NCI-H69 (cell line): ENCODE results near the gene GRIP1.
"Not testable (repeated sequence)": the region's sequence is repeated elsewhere in the genome, so short reads cannot be mapped to it uniquely, and the experiment has no call there.

Experiments
- DNase-seq: peaks from one replicate; lab custom pipeline; 2025; lab: John Stamatoyannopoulos, UW

GRIP1 gene

GRCh38 chr12:66516561-66516960 is 162.3 kb downstream of the GRIP1 start:
- no peak for DNase-seq

DNA sequence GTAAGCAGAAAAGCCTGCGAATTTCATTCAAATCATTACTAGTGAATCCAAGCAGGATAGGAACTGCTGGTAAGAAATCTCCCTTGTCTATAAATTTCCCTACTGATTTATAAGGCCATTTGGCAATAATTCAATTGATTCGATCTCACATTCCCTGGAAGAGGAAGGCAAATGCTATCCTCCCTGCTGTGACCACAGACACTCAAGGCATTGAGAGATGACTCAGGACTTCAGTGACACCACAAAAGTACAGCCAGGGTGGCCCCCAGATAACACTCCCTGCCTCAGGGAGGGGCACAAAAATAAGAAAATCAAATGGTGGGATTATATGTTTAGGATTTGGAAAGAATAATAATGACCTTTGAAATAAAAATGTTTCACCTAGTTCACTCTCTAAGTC is 162.7 kb downstream of the GRIP1 start:
- no peak for DNase-seq

- DNase-seq = no peak
Observed at GRCh38 chr12:66514581-66514980, 164.3 kb downstream of the GRIP1 start.

- no peak for DNase-seq
Observed at GRCh38 chr12:66508025-66508424, 170.9 kb downstream of the GRIP1 start.

DNA sequence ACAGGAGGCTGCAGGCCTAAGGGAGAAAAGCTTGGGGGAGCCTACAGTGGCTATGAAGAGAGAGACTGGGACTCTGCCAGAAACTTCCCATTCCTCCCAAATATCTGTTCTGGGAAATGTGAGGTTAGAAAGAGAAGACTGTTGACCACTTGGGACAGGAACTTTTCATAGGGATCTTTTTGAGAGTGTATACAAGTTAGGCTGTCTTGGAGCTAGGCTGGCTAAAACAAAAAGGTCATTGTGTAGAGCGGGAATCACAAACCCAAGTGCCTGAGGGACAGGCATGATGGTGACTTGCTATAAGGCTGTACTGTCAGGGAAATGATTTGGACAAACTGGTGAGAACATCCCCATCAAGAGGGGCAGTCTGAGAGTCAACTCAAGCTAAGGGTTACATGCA is 175.1 kb downstream of the GRIP1 start:
- no peak for DNase-seq

DNA sequence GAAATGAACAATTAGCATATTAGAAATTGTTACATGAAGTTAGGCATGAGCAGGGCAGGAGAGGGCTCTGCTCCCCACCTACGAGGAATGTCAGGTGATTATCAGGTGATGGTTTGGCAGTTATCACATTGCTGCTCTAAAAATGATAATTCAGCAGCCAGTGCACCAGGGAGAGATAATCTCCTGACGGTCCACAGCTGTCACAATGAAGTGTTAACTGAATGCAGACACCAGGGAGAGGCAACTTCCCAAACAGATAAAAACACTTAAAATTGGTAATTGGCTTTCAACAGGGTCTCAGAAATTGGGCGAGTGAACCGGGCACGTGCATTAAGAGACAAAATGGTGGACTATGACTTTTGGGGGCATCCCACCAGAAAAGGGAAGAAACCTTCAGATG is 176.0 kb downstream of the GRIP1 start:
- no peak for DNase-seq

DNA sequence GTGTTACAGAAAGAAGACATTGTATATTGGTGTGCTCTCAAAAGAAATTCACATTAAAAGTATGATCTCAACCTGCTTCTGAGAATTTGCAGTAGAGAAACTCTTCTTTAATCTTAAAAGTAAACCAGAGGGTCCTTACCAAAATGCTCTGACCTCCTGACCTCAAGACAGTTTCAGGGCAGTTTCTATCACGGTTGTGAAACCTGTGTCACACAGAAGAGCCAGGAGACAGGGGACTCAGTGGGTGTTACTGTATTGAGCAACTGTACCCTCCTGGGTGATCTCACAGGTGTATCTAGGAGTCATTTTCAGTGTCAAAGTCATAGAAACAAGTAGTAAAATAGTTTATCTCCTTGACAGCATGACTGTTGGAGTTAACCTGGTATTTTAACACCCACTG is 178.0 kb downstream of the GRIP1 start:
- DNase-seq = no peak

DNA sequence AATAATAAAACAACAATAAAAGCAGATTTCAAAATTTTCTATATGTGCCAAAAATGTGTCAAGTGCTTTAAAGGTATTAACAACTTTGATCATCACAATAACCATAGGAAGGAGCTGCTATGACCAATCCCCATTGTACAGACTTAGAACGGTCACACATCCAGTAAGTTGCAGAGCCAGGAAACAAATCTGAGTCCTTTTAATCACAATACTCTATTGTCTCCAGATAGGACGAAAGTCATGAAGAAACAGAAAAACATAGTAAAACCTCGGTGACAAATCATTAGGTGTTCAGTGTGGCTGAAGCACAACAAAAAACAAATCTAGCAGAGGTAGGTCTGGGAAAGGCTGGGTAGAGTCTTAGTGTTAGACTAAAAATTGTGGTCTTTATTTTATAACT is 178.8 kb downstream of the GRIP1 start:
- no peak for DNase-seq

DNA sequence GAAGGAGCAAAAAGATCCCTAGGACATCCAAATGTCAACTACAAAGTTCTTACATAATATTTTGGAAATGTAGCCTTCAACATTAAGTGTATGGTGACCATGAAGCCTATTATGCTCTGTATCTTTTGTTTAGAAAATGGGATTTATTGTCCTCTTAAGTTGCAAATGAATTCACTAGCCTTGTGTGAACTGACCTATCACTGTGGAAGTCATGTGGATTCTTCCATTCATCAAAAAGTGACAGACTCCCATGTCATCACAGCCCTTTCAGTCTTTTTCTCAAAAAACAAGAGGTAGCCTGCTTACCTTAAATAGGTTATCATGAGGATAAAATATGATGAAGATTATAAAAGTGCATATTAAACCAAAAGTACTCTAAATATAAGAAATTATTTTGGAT is 179.9 kb downstream of the GRIP1 start:
- no peak for DNase-seq

DNA sequence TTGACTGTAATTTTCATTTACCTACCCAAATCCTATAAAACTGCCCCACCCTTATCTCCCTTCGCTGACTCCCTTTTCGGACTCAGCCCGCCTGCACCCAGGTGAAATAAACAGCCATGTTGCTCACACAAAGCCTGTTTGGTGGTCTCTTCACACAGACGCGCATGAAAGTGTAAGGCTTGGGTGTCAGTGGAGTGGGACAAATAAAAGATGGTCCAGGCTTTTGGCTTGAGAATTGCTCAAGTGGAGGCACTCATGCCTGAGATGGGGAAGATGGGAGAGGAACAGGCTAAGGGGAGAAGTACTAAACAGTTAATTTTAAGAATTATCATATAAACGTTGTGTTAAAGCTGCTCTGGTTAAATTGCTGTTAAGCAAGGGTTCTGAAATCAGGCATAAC is 180.8 kb downstream of the GRIP1 start:
- not testable (repeated sequence) for DNase-seq

- DNase-seq = peak; percentile 60
Observed at GRCh38 chr12:66497008-66497897, 181.6 kb downstream of the GRIP1 start.

DNA sequence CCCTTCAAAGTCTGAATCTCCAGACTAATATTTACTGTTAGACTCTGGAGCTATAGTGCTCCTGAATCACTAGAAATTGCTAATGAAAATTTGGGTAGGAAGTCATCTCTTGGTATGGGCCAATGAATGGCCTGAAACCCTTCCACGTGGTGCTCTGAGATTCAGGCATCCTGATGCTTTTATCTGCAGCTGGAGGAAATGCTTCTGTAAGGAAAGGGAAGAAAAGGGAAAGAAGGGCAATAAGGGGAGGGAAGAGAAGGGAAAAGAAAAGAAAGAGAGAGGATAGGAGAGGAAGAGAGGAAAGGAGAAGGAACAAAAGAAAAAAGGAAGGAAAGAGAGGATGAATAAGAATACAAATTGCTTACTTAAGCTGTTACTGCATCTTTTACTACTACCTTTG is 182.3 kb downstream of the GRIP1 start:
- no peak for DNase-seq

- no peak for DNase-seq
Observed at GRCh38 chr12:66495709-66496108, 183.2 kb downstream of the GRIP1 start.

GRCh38 chr12:66493819-66494218 is 185.1 kb downstream of the GRIP1 start:
- DNase-seq = no peak

- no peak for DNase-seq
Observed at GRCh38 chr12:66491853-66492252, 187.0 kb downstream of the GRIP1 start.

GRCh38 chr12:66482351-66483203 is 196.3 kb downstream of the GRIP1 start:
- peak; percentile 68 for DNase-seq

DNA sequence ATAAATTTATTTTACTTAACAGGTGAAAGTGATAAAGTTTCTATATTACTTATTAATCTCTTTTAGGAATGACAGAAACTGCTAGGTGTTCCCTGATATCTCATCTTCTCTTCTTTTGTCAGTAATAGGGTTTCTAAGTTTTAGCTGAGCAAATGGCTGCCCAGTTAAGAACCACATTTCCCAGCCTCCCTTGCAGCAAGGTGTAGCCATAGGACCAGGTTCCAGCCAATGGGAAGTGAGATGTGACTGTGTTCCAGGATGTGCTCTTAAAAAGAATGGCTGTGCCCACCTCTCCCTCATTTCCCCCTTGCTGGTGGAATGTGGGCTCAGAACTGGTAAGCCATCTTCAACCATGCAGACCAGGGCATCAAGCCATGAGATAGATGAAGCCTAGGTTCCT is 210.9 kb downstream of the GRIP1 start:
- no peak for DNase-seq

- DNase-seq = no peak
Observed at GRCh38 chr12:66461331-66461730, 217.5 kb downstream of the GRIP1 start.

GRCh38 chr12:66459944-66460482 is 218.9 kb downstream of the GRIP1 start:
- no peak for DNase-seq

DNA sequence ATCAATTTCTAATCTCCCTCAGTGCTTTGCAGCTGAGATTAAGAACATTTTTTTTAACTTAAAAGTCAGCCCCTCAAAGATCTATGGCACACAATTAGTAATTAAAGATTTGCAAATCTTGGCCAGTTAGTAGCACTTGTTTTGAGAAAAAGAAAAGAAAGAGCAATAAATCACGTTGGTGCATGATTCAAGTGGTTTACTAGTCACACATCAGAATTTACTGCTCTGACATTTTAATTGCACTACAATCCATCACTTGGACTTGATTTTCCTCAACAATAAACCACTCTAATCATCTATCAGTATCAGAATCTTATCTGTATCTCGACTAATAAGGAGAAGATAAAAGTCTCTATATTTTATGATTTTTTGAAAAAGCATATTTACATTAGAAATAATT is 222.3 kb downstream of the GRIP1 start:
- DNase-seq = no peak

DNA sequence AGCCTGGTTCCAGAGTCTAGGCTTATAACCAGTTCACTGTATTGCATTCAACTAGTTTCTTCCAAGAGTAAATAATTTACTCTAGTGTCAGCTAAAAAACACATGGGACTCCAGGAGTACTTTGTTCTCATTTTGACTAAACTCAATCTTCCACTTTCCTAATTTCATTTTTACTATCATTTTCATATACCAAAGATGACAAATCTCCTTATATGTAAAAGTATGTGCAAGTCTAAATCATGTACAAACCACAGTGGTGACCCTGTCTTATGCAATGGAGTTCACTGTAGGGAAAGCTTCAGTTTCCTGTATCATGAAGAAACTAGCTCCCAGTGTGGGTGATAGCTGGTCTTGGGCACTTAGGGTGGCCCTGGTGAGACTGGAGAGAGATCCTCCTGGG is 225.0 kb downstream of the GRIP1 start:
- no peak for DNase-seq

DNA sequence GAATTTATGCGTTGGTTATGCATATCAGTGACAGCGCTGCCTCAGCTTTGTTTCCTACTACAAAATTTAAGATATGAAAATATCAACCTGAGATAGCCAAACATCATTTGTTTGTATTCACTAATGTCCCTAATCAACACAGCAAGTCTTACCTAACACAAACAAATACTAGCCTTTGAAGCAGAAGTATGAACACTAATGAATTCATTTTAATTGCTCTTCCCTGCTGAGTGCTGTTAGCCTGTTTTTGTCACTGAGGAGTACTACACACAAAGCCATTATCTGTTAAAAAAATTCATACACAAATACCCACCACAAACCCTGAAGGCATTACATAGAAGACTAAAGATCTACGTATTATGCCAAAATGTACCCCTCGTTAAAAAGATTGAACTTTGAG is 225.8 kb downstream of the GRIP1 start:
- peak; percentile 93 for DNase-seq

- peak; percentile 16 for DNase-seq
Observed at GRCh38 chr12:66449531-66449930, 229.3 kb downstream of the GRIP1 start.
